SK-N-SH (cell line): ENCODE results near the gene ATF5.

Source experiments
- CTCF ChIP-seq: fragments of 200-600 bp; sonication (generic); IDR thresholded peaks from 2 replicates; pipeline ENCODE4 v1.6.1; 2017; ENCODE audit warnings: antibody characterized with exemption, mild to moderate bottlenecking, moderate library complexity
- EP300 ChIP-seq, 2 experiments: IDR thresholded peaks; 2 replicates each; pipeline versions ENCODE4 v1.4.0 to v1.6.1; 2012; ENCODE audit warnings: borderline replicate concordance in 1 of 2, low read depth in 1 of 2, low read length in 1 of 2
- EZH2phosphoT487 ChIP-seq: fragments of 200-600 bp; sonication (generic); IDR thresholded peaks from 2 replicates; pipeline ENCODE4 v1.6.1; 2017; ENCODE audit warnings: low read depth, mixed run types, mild to moderate bottlenecking, antibody characterized with exemption, moderate library complexity, borderline replicate concordance
- GABPA ChIP-seq: IDR thresholded peaks from 2 replicates; pipeline ENCODE4 v1.4.0; 2012; ENCODE audit warnings: low read depth, mild to moderate bottlenecking
- POLR2AphosphoS5 ChIP-seq: IDR thresholded peaks from 2 replicates; pipeline ENCODE4 v1.6.1; 2012; ENCODE audit warnings: low read depth, low read length
- RAD21 ChIP-seq: IDR thresholded peaks from 2 replicates; pipeline ENCODE4 v1.6.1; 2012; ENCODE audit warnings: mild to moderate bottlenecking, low read length
- RFX5 ChIP-seq: IDR thresholded peaks from 2 replicates; pipeline ENCODE4 v1.6.1; 2012; ENCODE audit warnings: mild to moderate bottlenecking, improper control_type of control experiment, low read length
- SIN3A ChIP-seq: IDR thresholded peaks from 2 replicates; pipeline ENCODE4 v1.6.1; 2012; ENCODE audit warnings: low read depth, mild to moderate bottlenecking, low read length, moderate library complexity, borderline replicate concordance
- SMC3 ChIP-seq: IDR thresholded peaks from 2 replicates; pipeline ENCODE4 v1.6.1; 2012; ENCODE audit warnings: low read depth, low read length, improper control_type of control experiment
- TAF1 ChIP-seq: IDR thresholded peaks from 2 replicates; pipeline ENCODE4 v1.6.1; 2012; ENCODE audit warnings: low read depth, mild to moderate bottlenecking, low read length, moderate library complexity, borderline replicate concordance
- USF1 ChIP-seq: IDR thresholded peaks from 2 replicates; pipeline ENCODE4 v1.4.0; 2012; ENCODE audit warnings: low read depth, borderline replicate concordance
- YY1 ChIP-seq: IDR thresholded peaks from 2 replicates; pipeline ENCODE4 v1.4.0; 2012; ENCODE audit warnings: low read depth, mild to moderate bottlenecking
- TF ChIP-seq, protein P1 (sequence below): IDR thresholded peaks from 2 replicates; pipeline ENCODE4 v1.6.1; 2012; ENCODE audit warnings: mild to moderate bottlenecking, low read depth, low read length, moderate library complexity

GRCh38 chr19:49888510-49888824 is 40.5 kb upstream of the ATF5 start:
- TF ChIP-seq, protein P1, sequence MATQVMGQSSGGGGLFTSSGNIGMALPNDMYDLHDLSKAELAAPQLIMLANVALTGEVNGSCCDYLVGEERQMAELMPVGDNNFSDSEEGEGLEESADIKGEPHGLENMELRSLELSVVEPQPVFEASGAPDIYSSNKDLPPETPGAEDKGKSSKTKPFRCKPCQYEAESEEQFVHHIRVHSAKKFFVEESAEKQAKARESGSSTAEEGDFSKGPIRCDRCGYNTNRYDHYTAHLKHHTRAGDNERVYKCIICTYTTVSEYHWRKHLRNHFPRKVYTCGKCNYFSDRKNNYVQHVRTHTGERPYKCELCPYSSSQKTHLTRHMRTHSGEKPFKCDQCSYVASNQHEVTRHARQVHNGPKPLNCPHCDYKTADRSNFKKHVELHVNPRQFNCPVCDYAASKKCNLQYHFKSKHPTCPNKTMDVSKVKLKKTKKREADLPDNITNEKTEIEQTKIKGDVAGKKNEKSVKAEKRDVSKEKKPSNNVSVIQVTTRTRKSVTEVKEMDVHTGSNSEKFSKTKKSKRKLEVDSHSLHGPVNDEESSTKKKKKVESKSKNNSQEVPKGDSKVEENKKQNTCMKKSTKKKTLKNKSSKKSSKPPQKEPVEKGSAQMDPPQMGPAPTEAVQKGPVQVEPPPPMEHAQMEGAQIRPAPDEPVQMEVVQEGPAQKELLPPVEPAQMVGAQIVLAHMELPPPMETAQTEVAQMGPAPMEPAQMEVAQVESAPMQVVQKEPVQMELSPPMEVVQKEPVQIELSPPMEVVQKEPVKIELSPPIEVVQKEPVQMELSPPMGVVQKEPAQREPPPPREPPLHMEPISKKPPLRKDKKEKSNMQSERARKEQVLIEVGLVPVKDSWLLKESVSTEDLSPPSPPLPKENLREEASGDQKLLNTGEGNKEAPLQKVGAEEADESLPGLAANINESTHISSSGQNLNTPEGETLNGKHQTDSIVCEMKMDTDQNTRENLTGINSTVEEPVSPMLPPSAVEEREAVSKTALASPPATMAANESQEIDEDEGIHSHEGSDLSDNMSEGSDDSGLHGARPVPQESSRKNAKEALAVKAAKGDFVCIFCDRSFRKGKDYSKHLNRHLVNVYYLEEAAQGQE: no peak
- TF ChIP-seq RFX5 (no peak), USF1 (no peak), CTCF (no peak), YY1 (no peak), EP300 (IDR thresholded peaks at IDR 0.05; ENCODE audit: borderline replicate concordance in 1 of 2, low read depth in 1 of 2, low read length in 1 of 2) (no peak), TAF1 (no peak), POLR2AphosphoS5 (no peak), SMC3 (no peak), EZH2phosphoT487 (no peak), GABPA (no peak), SIN3A (no peak), RAD21 (no peak)
